Measurements from ENCODE around the gene GRAP2. TPM values are rescaled to one million over a fixed set of nuclear protein-coding genes. Genes with fewer than 3 reads are reported as not detected.

GRAP2 gene
- total and polyA plus RNA-seq, 2 of the 8 experiments (the other 6 are each of a cell fraction or from before 2014, with no cell fraction given): 0.08 TPM; not detected in 1

- TF ChIP-seq HDAC2 (IDR thresholded peaks at IDR 0.05; ENCODE audit: borderline replicate concordance in 1 of 2, low read depth in 2 of 2, low read length in 2 of 2) (peak in 1 of 2 experiments; percentile 84; a peak in 1 of 4 replicates), FOSL1 (IDR thresholded peaks at IDR 0.05; ENCODE audit: insufficient read depth, low read depth, low read length) (no peak), NRF1 (IDR thresholded peaks at IDR 0.05; ENCODE audit: low read depth, low read length) (no peak), SP4 (IDR thresholded peaks at IDR 0.05; ENCODE audit: low read length) (no peak), RBBP5 (IDR thresholded peaks at IDR 0.05; ENCODE audit: borderline replicate concordance, low read depth, low read length) (no peak; the same call in 1 of the 2 replicates), USF2 (IDR thresholded peaks at IDR 0.05; ENCODE audit: low read length) (peak; percentile 37; the same call in 1 of the 2 replicates), POU5F1 (IDR thresholded peaks at IDR 0.05; ENCODE audit: low read depth, low read length) (no peak), PHF8 (conservative IDR thresholded peaks at IDR 0.05; ENCODE audit: low read depth, low read length) (peak; percentile 54; the same call in 1 of the 2 replicates), TAF1 (IDR thresholded peaks at IDR 0.05; ENCODE audit: low read depth, low read length) (0 out of 2 replicates have a peak, but pooled peaks have one; percentile 14), RAD21 (IDR thresholded peaks at IDR 0.05 in 1 of 2, conservative IDR thresholded peaks at IDR 0.05 in 1 of 2; ENCODE audit: low read depth in 2 of 2, low read length in 2 of 2) (no peak), CHD1 (IDR thresholded peaks at IDR 0.05; ENCODE audit: low read depth, low read length) (no peak), ASH2L (IDR thresholded peaks at IDR 0.05; ENCODE audit: low read length) (peak; percentile 52), CTCF (IDR thresholded peaks at IDR 0.05; ENCODE audit: control extremely low read depth in 1 of 3, insufficient read depth in 1 of 3, low read depth in 1 of 3, low read length in 3 of 3) (no peak), ATF2 (IDR thresholded peaks at IDR 0.05; ENCODE audit: low read length) (no peak), E2F6 (IDR thresholded peaks at IDR 0.05) (peak; percentile 97)
These were observed 93.9 kb downstream of the GRAP2 start, which contains the start of gene FAM83F (continued) for GRCh38 chr22:39994566-39995392.

Data from H1 (cell line).